GM12873 (cell line): ENCODE results near the gene SMYD3.

Experiments
- TF ChIP-seq, protein P1 (sequence below): IDR thresholded peaks from 2 replicates; pipeline ENCODE4 v1.5.1; 2012; ENCODE audit warnings: low read depth, mild to moderate bottlenecking, moderate library complexity, low read length, control low read depth; ENCODE audit not compliant: insufficient read depth; ENCODE audit errors: missing control alignments

SMYD3 gene

DNA sequence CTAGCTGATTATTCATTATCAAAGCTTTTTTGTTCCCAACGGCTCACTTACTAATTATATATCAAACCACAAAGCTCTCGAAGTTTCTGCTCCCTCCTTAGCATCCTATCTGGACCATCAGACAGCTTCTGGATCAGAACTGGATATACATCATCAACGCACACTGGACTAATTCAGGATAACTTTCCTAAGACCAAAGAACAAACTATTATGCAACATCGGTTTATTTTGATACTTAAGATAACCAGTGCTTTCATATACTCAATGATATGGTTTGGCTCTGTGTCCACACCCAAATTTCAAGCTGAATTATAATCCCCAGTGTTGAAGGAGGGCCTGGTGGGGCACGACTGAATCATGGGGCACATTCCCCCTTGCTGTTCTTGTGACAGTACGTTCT lies 110.8 kb downstream of the SMYD3 start:
- TF ChIP-seq, protein P1, sequence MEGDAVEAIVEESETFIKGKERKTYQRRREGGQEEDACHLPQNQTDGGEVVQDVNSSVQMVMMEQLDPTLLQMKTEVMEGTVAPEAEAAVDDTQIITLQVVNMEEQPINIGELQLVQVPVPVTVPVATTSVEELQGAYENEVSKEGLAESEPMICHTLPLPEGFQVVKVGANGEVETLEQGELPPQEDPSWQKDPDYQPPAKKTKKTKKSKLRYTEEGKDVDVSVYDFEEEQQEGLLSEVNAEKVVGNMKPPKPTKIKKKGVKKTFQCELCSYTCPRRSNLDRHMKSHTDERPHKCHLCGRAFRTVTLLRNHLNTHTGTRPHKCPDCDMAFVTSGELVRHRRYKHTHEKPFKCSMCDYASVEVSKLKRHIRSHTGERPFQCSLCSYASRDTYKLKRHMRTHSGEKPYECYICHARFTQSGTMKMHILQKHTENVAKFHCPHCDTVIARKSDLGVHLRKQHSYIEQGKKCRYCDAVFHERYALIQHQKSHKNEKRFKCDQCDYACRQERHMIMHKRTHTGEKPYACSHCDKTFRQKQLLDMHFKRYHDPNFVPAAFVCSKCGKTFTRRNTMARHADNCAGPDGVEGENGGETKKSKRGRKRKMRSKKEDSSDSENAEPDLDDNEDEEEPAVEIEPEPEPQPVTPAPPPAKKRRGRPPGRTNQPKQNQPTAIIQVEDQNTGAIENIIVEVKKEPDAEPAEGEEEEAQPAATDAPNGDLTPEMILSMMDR = no peak

DNA sequence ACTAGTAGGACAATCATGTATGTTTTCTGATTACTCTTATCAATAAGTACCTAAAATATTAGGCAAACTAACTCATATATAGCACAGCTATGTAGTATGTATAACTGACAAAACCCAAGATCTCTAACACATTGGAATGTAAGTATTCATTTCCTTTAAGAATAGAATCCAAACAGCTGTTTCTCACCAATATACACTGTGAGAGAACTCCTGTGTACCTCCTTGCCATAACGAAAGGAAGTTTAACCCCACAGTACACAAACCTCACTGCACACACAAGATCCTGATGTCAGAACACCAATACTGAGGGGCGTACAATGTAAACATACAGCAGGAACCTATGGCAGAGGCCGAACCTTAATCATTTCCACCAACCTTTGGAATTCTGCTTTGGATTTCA lies 113.0 kb downstream of the SMYD3 start:
- TF ChIP-seq, protein P1 = no peak

DNA sequence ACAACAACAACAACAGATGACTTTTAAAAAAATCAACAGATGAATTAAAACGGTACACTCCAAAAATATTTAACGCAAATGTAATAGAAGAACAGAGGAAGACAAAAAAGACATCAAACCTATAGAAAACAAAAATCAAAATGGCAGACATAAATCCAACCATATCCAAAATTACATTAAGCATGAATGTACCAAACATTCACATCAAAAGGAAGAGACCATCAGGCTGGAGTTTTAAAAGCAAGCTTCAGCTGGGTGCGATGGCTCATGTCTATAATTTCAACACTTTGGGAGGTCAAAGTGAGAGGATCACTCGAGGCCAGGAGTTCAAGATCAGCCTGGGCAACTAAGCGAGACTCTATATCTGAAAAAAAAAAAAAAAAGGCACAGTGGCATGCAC lies 116.2 kb downstream of the SMYD3 start:
- TF ChIP-seq, protein P1 = no peak

DNA sequence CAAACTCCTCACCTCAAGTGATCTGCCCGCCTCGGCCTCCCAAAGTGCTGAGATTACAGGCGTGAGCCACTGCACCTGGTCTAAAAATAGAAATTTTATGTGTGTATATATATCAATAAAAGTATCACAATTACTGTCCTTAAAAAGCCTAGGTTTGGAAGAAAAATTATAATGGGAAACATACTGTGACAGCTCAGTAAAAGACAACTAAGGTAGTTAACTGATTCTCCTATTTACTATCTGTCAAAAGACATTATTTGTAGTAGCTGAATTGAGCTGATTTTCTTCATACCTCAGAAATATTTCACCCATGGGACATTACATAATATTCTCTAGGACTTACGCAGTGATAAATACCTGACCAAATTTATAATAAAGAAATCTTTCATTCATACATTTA lies 122.5 kb downstream of the SMYD3 start:
- TF ChIP-seq, protein P1 = no peak

DNA sequence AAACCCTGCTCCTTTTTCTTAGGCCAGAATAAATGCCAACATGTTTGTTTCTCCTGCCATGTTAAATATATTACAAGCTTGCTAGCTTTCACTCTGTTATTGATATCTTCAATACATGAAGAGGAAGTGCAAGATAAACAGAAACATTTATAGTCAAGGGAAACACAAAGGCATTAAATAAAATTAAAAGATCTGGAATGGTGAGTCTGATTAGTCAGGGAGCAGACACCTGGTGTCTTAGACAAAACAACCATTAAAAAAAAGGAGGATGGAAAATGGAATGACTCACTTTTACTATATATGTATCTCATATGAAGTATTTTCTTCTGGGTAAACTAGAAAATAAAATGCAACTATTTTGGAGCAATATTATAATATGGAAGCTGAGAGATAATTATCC lies 123.3 kb downstream of the SMYD3 start:
- TF ChIP-seq, protein P1 = no peak

DNA sequence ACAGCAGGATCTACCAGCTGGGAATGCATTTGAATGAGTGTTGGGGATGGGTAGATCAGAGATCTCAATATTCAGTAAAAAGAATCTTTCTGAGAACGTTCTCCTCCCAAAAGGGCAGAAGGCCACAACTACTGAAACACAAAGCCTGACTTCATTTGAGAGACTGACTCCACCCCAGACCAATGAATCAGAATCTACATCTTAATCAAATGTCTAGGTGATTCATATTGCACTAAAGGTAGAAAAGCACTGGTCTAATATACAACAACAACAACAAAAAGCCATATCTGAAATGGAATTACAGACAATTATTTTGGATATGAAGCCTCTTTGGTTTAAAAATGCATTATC lies 123.9 kb downstream of the SMYD3 start:
- TF ChIP-seq, protein P1 = no peak

DNA sequence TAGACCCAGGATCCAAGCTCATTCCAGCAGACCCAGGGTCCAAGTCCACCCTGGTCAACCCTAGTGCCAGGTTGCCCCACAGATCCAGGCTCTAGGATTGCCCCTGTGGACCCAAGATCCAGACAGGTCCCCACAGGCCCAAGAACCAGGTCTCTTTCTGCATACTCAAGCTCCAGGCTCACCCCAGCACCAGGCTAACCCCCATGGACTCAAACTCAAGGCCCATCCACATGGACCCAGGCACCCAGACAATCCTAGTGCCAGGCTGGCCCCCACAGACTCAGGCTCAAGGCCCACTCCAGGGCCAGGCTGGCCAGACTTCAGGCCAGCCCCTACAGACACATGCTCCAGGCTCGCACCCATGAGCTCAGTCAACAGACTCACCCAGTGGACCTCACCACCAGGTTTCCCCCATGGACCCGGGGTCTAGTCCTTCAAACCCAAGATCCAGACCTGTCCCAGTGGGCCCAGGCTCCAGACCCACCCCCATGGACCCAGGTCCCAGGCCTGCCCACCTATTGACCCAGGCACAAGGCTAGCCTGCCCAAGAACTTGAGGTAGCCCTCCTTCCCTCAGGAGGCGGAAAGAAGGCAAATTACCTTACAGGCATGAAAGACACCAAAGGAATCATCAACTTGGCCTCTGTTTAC lies 124.4 kb downstream of the SMYD3 start:
- TF ChIP-seq, protein P1 = no peak
